CD14-positive monocyte (primary cell): ENCODE data around the gene FAM177B. TPM values are rescaled to one million over a fixed set of nuclear protein-coding genes. Genes with fewer than 3 reads are reported as not detected.

Experiments used
- DNase-seq, 3 donors: peaks; one replicate each; pipeline ENCODE4 v3.0.0-alpha.2; 2011 to 2022
- H2AFZ ChIP-seq: 2 replicates; pipeline ENCODE4 v1.6.0; 2012; ENCODE audit warnings: mild to moderate bottlenecking, low read depth, low read length, inconsistent platforms; ENCODE audit not compliant: insufficient read depth, poor library complexity, severe bottlenecking
- H3K27ac ChIP-seq, 2 donors: 1 replicate in 1 of 2; 2 replicates in 1 of 2; pipeline ENCODE4 v1.5.1; 2012 to 2013; ENCODE audit warnings: low read length in 2 of 2, control low read depth in 1 of 2, inconsistent platforms in 1 of 2, low read depth in 1 of 2, mild to moderate bottlenecking in 1 of 2
- H3K27me3 ChIP-seq, 2 donors: one replicate each; pipeline versions ENCODE4 v1.6.0 to v1.6.1; 2011 to 2013; ENCODE audit warnings: low read length in 2 of 2; ENCODE audit not compliant: control insufficient read depth in 2 of 2, insufficient read depth in 2 of 2
- H3K36me3 ChIP-seq, 2 donors: replicated peaks in 1 of 2; 1 replicate in 1 of 2; 2 replicates in 1 of 2; pipeline versions ENCODE4 v1.5.1 to v1.6.1; 2012 to 2013; ENCODE audit warnings: low read length in 2 of 2, control low read depth in 1 of 2, inconsistent platforms in 1 of 2, mild to moderate bottlenecking in 1 of 2; ENCODE audit not compliant: insufficient read depth in 2 of 2, control insufficient read depth in 1 of 2
- H3K4me1 ChIP-seq, 2 donors: 1 replicate in 1 of 2; 2 replicates in 1 of 2; pipeline versions ENCODE4 v1.5.1 to v1.6.1; 2012 to 2013; ENCODE audit warnings: low read length in 2 of 2, control low read depth in 1 of 2, inconsistent platforms in 1 of 2, mild to moderate bottlenecking in 1 of 2, moderate library complexity in 1 of 2; ENCODE audit not compliant: insufficient read depth in 2 of 2, control insufficient read depth in 1 of 2
- H3K4me2 ChIP-seq: replicated peaks from 2 replicates; pipeline ENCODE3; 2012; ENCODE audit warnings: low read length, moderate library complexity, mild to moderate bottlenecking; ENCODE audit not compliant: poor library complexity, severe bottlenecking; ENCODE audit errors: extremely low read depth
- H3K4me3 ChIP-seq, 3 experiments: fragments of 200-600 bp in 1 of 3; sonication (generic) in 1 of 3; replicated peaks in 1 of 3; 1 replicate in 2 of 3; 2 replicates in 1 of 3; pipeline ENCODE4 v1.5.1; 2011 to 2013; ENCODE audit warnings: low read length in 3 of 3, mild to moderate bottlenecking in 3 of 3, control low read depth in 2 of 3, low read depth in 2 of 3, inconsistent platforms in 1 of 3, moderate library complexity in 1 of 3
- H3K79me2 ChIP-seq: 2 replicates; pipeline ENCODE4 v1.6.0; 2012; ENCODE audit warnings: mild to moderate bottlenecking, control low read depth, inconsistent platforms, low read length, moderate library complexity; ENCODE audit not compliant: insufficient read depth
- H3K9ac ChIP-seq: 2 replicates; pipeline ENCODE4 v1.6.0; 2017; ENCODE audit warnings: low read length, mild to moderate bottlenecking; ENCODE audit not compliant: insufficient read depth, poor library complexity, severe bottlenecking
- H3K9me3 ChIP-seq, 2 donors: replicated peaks in 1 of 2; 1 replicate in 1 of 2; 2 replicates in 1 of 2; pipeline versions ENCODE4 v1.5.1 to v1.6.1; 2012 to 2013; ENCODE audit warnings: low read length in 2 of 2, control low read depth in 1 of 2; ENCODE audit not compliant: control insufficient read depth in 1 of 2, insufficient read depth in 1 of 2
- H4K20me1 ChIP-seq: 2 replicates; pipeline ENCODE4 v1.6.0; 2012; ENCODE audit warnings: mild to moderate bottlenecking, low read length, control low read depth, moderate library complexity; ENCODE audit not compliant: insufficient read depth
- H3K27ac Mint-ChIP-seq, 7 donors: one replicate each; pipeline ENCODE4 v1.8.0; 2020; ENCODE audit warnings: mild to moderate bottlenecking in 7 of 7, mixed read lengths in 7 of 7, moderate library complexity in 6 of 7, inconsistent platforms in 2 of 7
- H3K27me3 Mint-ChIP-seq, 3 donors: one replicate each; pipeline ENCODE4 v1.8.0; 2021 to 2022; ENCODE audit warnings: low read depth in 3 of 3, mild to moderate bottlenecking in 3 of 3, mixed read lengths in 3 of 3, moderate library complexity in 3 of 3, inconsistent platforms in 1 of 3
- H3K36me3 Mint-ChIP-seq, 2 donors: one replicate each; pipeline ENCODE4 v1.8.0; 2020; ENCODE audit warnings: mixed read lengths in 2 of 2, inconsistent platforms in 1 of 2, mild to moderate bottlenecking in 1 of 2
- H3K4me1 Mint-ChIP-seq: one replicate; pipeline ENCODE4 v1.8.0; 2020; ENCODE audit warnings: mild to moderate bottlenecking, mixed read lengths
- H3K4me3 Mint-ChIP-seq, 2 donors: one replicate each; pipeline ENCODE4 v1.8.0; 2020; ENCODE audit warnings: mild to moderate bottlenecking in 2 of 2, mixed read lengths in 2 of 2, moderate library complexity in 1 of 2
- H3K9me3 Mint-ChIP-seq, 7 donors: one replicate each; pipeline ENCODE4 v1.8.0; 2020 to 2022; ENCODE audit warnings: mixed read lengths in 7 of 7, mild to moderate bottlenecking in 6 of 7, moderate library complexity in 6 of 7, inconsistent platforms in 2 of 7
- WGBS: methylation state at CpG from one replicate; pipeline ENCODE4 v1.1.5; 2013; ENCODE audit warnings: missing lambda C conversion rate; ENCODE audit not compliant: insufficient coverage; 5-methylcytosine and 5-hydroxymethylcytosine counted together
- intact Hi-C, 2 donors: fragments of 100-400 bp; cut with micrococcal nuclease; formaldehyde crosslinking; loops; one replicate each; pipeline versions ENCODE4 v1.15.0 to v1.15.1; 2023
- polyA plus RNA-seq, 3 donors: library from polyadenylated mRNA; depleted of rRNA in 1 of 3; unstranded in 2 of 3; stranded (reverse) in 1 of 3; fragments of 300-500 nt in 2 of 3; fragments of >200 nt in 1 of 3; fragmentation: Illumina TruSeq in 2 of 3; gene quantifications; 1 replicate in 2 of 3; 2 replicates in 1 of 3; pipeline ENCODE4 v1.2.3, GENCODE V29; 2012 to 2021
- TF ChIP-seq, protein P1 (sequence below): fragments of 200-600 bp; IDR thresholded peaks from one replicate; pipeline ENCODE4 v1.8.0; 2022; ENCODE audit warnings: antibody characterized with exemption, mild to moderate bottlenecking

FAM177B gene
- polyA plus RNA-seq, 3 donors = not detected

GRCh38 chr1:222784916-222785315, 47.9 kb downstream of the FAM177B start:
- no peak overlapping the region for H3K27ac ChIP-seq
- no peaks in the 10 kb centered on the region for H3K79me2 ChIP-seq
- Mint-ChIP-seq H3K36me3 (no peaks in the 10 kb centered on the region), H3K27me3 (peaks cover 2 to 7% (median 5%) of the 10 kb centered on the region in 3 donors), H3K27ac (no peak overlapping the region), H3K9me3 (peaks cover 0 to 17% (median 9%) of the 10 kb centered on the region in 7 donors), H3K4me1 (peaks cover 13% of the 10 kb centered on the region), H3K4me3 (no peak overlapping the region)
- H3K9ac ChIP-seq = no peak overlapping the region
- H3K4me3 ChIP-seq = no peak overlapping the region
- H3K4me2 ChIP-seq = no peak overlapping the region
- H2AFZ ChIP-seq = no peak overlapping the region
- H3K27me3 ChIP-seq = no peaks in the 10 kb centered on the region
- intact Hi-C loops = no loop called here
- no peaks in the 10 kb centered on the region for H3K36me3 ChIP-seq
- WGBS = no CpG with 5 or more reads among the region's 2 CpGs
- H3K4me1 ChIP-seq = no peaks in the 10 kb centered on the region
- TF ChIP-seq, protein P1, sequence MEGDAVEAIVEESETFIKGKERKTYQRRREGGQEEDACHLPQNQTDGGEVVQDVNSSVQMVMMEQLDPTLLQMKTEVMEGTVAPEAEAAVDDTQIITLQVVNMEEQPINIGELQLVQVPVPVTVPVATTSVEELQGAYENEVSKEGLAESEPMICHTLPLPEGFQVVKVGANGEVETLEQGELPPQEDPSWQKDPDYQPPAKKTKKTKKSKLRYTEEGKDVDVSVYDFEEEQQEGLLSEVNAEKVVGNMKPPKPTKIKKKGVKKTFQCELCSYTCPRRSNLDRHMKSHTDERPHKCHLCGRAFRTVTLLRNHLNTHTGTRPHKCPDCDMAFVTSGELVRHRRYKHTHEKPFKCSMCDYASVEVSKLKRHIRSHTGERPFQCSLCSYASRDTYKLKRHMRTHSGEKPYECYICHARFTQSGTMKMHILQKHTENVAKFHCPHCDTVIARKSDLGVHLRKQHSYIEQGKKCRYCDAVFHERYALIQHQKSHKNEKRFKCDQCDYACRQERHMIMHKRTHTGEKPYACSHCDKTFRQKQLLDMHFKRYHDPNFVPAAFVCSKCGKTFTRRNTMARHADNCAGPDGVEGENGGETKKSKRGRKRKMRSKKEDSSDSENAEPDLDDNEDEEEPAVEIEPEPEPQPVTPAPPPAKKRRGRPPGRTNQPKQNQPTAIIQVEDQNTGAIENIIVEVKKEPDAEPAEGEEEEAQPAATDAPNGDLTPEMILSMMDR = no peak
- H3K9me3 ChIP-seq = no peaks in the 10 kb centered on the region
- no peaks in the 10 kb centered on the region for H4K20me1 ChIP-seq
- DNase-seq = no peak

DNA sequence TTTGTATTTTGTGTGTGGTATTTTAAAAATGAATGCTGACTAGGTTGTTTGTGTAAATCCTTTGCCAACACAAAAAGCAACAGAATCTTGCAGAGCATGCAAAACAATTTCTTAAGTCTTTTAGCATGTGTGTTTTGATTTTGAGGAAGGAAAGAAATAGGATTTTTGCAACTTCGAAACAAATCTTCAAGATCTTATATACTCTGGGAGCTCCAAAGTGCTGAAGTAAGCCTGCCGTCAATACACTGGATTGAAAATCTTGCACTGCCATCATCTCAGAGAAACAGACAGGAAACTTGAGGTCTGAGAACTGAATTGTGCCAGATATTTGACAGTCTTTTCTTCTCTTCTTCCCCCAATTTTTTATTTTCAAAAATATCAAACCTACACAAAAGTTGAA, 48.5 kb downstream of the FAM177B start:
- 0% methylated on average over 1 of the region's 2 CpGs for WGBS
- intact Hi-C loops = no loop called here
- H3K9me3 Mint-ChIP-seq = peaks cover 2 to 16% (median 14%) of the 10 kb centered on the region in 7 donors
- H3K27me3 ChIP-seq = no peaks in the 10 kb centered on the region
- H3K4me1 Mint-ChIP-seq = peaks cover 13% of the 10 kb centered on the region
- TF ChIP-seq, protein P1 = no peak
- no peak overlapping the region for H3K9ac ChIP-seq
- peaks cover 0 to 4% of the 10 kb centered on the region in 2 donors for H3K9me3 ChIP-seq
- H3K4me1 ChIP-seq = no peaks in the 10 kb centered on the region
- H2AFZ ChIP-seq = no peak overlapping the region
- no peaks in the 10 kb centered on the region for H4K20me1 ChIP-seq
- H3K27me3 Mint-ChIP-seq = peaks cover 2 to 7% (median 5%) of the 10 kb centered on the region in 3 donors
- no peaks in the 10 kb centered on the region for H3K36me3 ChIP-seq
- no peak for DNase-seq
- no peak overlapping the region for H3K27ac Mint-ChIP-seq
- H3K4me3 ChIP-seq = no peak overlapping the region
- no peak overlapping the region for H3K27ac ChIP-seq
- H3K4me3 Mint-ChIP-seq = no peak overlapping the region
- H3K36me3 Mint-ChIP-seq = no peaks in the 10 kb centered on the region
- no peak overlapping the region for H3K4me2 ChIP-seq
- H3K79me2 ChIP-seq = no peaks in the 10 kb centered on the region
